ENCODE data around the gene FBXL7. TPM values are rescaled to one million over a fixed set of nuclear protein-coding genes. Genes with fewer than 3 reads are reported as not detected.

Gene FBXL7
- total RNA-seq, 1 experiment from 2014 or later, result not detected

DNA sequence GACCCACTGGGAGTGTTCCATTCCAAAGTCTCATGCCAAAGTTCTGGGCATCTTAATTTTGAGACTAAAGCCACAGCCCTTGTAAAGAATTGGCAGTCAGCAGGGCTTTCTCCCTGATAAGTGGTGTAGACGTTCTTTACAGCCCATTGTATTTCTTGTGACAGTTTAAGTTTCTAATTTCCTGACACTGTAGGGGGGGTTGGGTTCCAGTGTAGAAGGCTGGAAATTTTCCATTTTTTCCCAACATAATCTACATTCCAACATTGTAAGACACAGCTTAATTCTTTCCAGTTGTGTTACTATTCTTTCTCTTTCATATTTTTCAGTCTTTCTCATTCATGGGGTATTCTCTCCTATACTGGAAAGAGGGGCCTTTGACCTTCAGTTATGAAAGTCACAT is 121.1 kb downstream of the FBXL7 start:
- TF ChIP-seq, protein P1, sequence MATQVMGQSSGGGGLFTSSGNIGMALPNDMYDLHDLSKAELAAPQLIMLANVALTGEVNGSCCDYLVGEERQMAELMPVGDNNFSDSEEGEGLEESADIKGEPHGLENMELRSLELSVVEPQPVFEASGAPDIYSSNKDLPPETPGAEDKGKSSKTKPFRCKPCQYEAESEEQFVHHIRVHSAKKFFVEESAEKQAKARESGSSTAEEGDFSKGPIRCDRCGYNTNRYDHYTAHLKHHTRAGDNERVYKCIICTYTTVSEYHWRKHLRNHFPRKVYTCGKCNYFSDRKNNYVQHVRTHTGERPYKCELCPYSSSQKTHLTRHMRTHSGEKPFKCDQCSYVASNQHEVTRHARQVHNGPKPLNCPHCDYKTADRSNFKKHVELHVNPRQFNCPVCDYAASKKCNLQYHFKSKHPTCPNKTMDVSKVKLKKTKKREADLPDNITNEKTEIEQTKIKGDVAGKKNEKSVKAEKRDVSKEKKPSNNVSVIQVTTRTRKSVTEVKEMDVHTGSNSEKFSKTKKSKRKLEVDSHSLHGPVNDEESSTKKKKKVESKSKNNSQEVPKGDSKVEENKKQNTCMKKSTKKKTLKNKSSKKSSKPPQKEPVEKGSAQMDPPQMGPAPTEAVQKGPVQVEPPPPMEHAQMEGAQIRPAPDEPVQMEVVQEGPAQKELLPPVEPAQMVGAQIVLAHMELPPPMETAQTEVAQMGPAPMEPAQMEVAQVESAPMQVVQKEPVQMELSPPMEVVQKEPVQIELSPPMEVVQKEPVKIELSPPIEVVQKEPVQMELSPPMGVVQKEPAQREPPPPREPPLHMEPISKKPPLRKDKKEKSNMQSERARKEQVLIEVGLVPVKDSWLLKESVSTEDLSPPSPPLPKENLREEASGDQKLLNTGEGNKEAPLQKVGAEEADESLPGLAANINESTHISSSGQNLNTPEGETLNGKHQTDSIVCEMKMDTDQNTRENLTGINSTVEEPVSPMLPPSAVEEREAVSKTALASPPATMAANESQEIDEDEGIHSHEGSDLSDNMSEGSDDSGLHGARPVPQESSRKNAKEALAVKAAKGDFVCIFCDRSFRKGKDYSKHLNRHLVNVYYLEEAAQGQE (IDR thresholded peaks at IDR 0.05; ENCODE audit: insufficient read depth in 1 of 2, low read depth in 2 of 2, low read length in 1 of 2), result no peak
- TF ChIP-seq, protein P2, sequence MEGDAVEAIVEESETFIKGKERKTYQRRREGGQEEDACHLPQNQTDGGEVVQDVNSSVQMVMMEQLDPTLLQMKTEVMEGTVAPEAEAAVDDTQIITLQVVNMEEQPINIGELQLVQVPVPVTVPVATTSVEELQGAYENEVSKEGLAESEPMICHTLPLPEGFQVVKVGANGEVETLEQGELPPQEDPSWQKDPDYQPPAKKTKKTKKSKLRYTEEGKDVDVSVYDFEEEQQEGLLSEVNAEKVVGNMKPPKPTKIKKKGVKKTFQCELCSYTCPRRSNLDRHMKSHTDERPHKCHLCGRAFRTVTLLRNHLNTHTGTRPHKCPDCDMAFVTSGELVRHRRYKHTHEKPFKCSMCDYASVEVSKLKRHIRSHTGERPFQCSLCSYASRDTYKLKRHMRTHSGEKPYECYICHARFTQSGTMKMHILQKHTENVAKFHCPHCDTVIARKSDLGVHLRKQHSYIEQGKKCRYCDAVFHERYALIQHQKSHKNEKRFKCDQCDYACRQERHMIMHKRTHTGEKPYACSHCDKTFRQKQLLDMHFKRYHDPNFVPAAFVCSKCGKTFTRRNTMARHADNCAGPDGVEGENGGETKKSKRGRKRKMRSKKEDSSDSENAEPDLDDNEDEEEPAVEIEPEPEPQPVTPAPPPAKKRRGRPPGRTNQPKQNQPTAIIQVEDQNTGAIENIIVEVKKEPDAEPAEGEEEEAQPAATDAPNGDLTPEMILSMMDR (IDR thresholded peaks at IDR 0.05), result no peak
- no peak for TF ChIP-seq POLR2AphosphoS5 (IDR thresholded peaks at IDR 0.05; ENCODE audit: low read depth, low read length)
- TF ChIP-seq TCF7L2 (IDR thresholded peaks at IDR 0.05; ENCODE audit: low read depth, low read length), result no peak
- no peak for TF ChIP-seq SIN3A (IDR thresholded peaks at IDR 0.05; ENCODE audit: borderline replicate concordance, insufficient read depth, low read depth, low read length)
- ChIA-PET POLR2A (no interaction called here), CTCF (no interaction called here)
- ATAC-seq (no peak), DNase-seq (ENCODE audit: low read depth, low spot score) (no peak)
- intact Hi-C loops (cut with micrococcal nuclease; ENCODE audit: unreplicated experiment), result no loop called here
- H3K9me3 ChIP-seq (ENCODE audit: control insufficient read depth, insufficient read depth, low read depth, low read length), result no peaks in the 10 kb centered on the region
- H3K27me3 ChIP-seq (ENCODE audit: control insufficient read depth, insufficient read depth, low read length), result no peaks in the 10 kb centered on the region
- in situ Hi-C loops (cut with HindIII; ENCODE audit: low pct_unique_long_range_greater_than_20kb, low sequenced_read_pairs), result no loop called here
- H3K36me3 ChIP-seq (ENCODE audit: control insufficient read depth, insufficient read depth, low read length), result no peaks in the 10 kb centered on the region
- no peaks in the 10 kb centered on the region for H3K4me1 ChIP-seq (ENCODE audit: control insufficient read depth, insufficient read depth, low read length)
- no peak overlapping the region for H3K27ac ChIP-seq (ENCODE audit: low read length)
- BruUV-seq (replicated peaks), result no TSS peak
- H3K4me3 ChIP-seq (ENCODE audit: low read depth in 2 of 2, low read length in 2 of 2), result no peak overlapping the region

DNA sequence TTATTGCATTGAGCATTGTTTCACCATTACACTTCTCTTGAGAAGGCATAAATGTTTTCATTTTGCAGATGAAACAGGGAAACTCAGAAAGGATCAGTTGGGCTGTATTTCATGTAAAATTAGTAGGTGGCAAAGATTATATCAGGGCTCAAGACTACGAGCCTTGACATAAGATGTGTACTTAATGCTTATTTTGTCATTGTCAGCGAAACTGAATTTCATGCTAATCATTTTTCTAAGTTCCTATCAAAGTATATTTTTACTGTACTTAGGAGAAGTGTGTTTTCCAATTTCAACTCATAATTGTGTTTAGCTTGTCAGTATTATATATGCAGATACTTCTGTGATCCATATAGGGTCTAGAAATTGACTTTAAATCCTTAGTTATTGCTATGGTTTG is 123.8 kb downstream of the FBXL7 start:
- TF ChIP-seq, protein P2 (IDR thresholded peaks at IDR 0.05), result no peak
- TF ChIP-seq POLR2AphosphoS5 (IDR thresholded peaks at IDR 0.05; ENCODE audit: low read depth, low read length), result no peak
- TF ChIP-seq, protein P1 (IDR thresholded peaks at IDR 0.05; ENCODE audit: insufficient read depth in 1 of 2, low read depth in 2 of 2, low read length in 1 of 2), result no peak
- CTCF ChIA-PET, result no interaction called here
- no peak overlapping the region for H3K27ac ChIP-seq (ENCODE audit: low read length)
- intact Hi-C loops (cut with micrococcal nuclease; ENCODE audit: unreplicated experiment), result no loop called here
- POLR2A ChIA-PET, result no interaction called here
- ATAC-seq (no peak), DNase-seq (ENCODE audit: low read depth, low spot score) (no peak)
- in situ Hi-C loops (cut with HindIII; ENCODE audit: low pct_unique_long_range_greater_than_20kb, low sequenced_read_pairs), result no loop called here
- no peaks in the 10 kb centered on the region for H3K9me3 ChIP-seq (ENCODE audit: control insufficient read depth, insufficient read depth, low read depth, low read length)
- BruUV-seq (replicated peaks), result no TSS peak
- no peak overlapping the region for H3K4me3 ChIP-seq (ENCODE audit: low read depth in 2 of 2, low read length in 2 of 2)
- no peaks in the 10 kb centered on the region for H3K27me3 ChIP-seq (ENCODE audit: control insufficient read depth, insufficient read depth, low read length)
- no peaks in the 10 kb centered on the region for H3K36me3 ChIP-seq (ENCODE audit: control insufficient read depth, insufficient read depth, low read length)
- no peaks in the 10 kb centered on the region for H3K4me1 ChIP-seq (ENCODE audit: control insufficient read depth, insufficient read depth, low read length)

Data from Panc1 (cell line).